ENCODE results near the gene RGS11. TPM values are rescaled to one million over a fixed set of nuclear protein-coding genes. Genes with fewer than 3 reads are reported as not detected.
A peak's percentile ranks its signal among the peaks of the same experiment; 100 is the strongest.

The RGS11 gene
- 0.92 TPM for polyA plus RNA-seq (2013, experiment 1 of 2)
- polyA plus RNA-seq (2013, experiment 2 of 2) = 1.5 TPM

GRCh38 chr16:275786-276232 lies at the start of gene RGS11:
Gene RGS11, minus strand, starts transcription at chr16:275944. Its CDS starts 33 bp downstream, at chr16:275911.
- Histone ChIP-seq H3K4me3 (ENCODE audit: extremely low read depth, insufficient read depth, low read length, poor library complexity, severe bottlenecking) (peak within 1 kb of the TSS; percentile 27), H3K27ac (ENCODE audit: low read depth, low read length, severe bottlenecking) (no peak within 1 kb of the TSS), H3K4me1 (ENCODE audit: control insufficient read depth, insufficient read depth, low read length, poor library complexity, severe bottlenecking) (peaks cover 3% of the 10 kb centered on the region), H3K36me3 (ENCODE audit: control insufficient read depth, insufficient read depth, low read length) (no peaks in the 10 kb centered on the region), H3K9me3 (ENCODE audit: control insufficient read depth, low read length) (no peaks in the 10 kb centered on the region)
- WGBS, 2 experiments (ENCODE audit: insufficient coverage in 2 of 2) = 2 to 4% methylated on average over 36 to 53 of the region's 56 CpGs

GRCh38 chr16:324451-325334 lies 48.9 kb upstream of the RGS11 start:
- no peak overlapping the region for H3K27ac ChIP-seq (ENCODE audit: low read depth, low read length, severe bottlenecking)
- no peak overlapping the region for H3K4me3 ChIP-seq (ENCODE audit: extremely low read depth, insufficient read depth, low read length, poor library complexity, severe bottlenecking)
- peaks cover 4% of the 10 kb centered on the region for H3K36me3 ChIP-seq (ENCODE audit: control insufficient read depth, insufficient read depth, low read length)
- H3K4me1 ChIP-seq (ENCODE audit: control insufficient read depth, insufficient read depth, low read length, poor library complexity, severe bottlenecking) = no peaks in the 10 kb centered on the region
- H3K9me3 ChIP-seq (ENCODE audit: control insufficient read depth, low read length) = no peaks in the 10 kb centered on the region
- WGBS, 2 experiments (ENCODE audit: insufficient coverage in 2 of 2) = 88 to 91% methylated on average over 52 to 53 of the region's 55 CpGs

GRCh38 chr16:324201-324450 lies 48.4 kb upstream of the RGS11 start:
- Histone ChIP-seq H3K27ac (ENCODE audit: low read depth, low read length, severe bottlenecking) (no peak overlapping the region), H3K4me1 (ENCODE audit: control insufficient read depth, insufficient read depth, low read length, poor library complexity, severe bottlenecking) (no peaks in the 10 kb centered on the region), H3K36me3 (ENCODE audit: control insufficient read depth, insufficient read depth, low read length) (peaks cover 9% of the 10 kb centered on the region), H3K9me3 (ENCODE audit: control insufficient read depth, low read length) (no peaks in the 10 kb centered on the region), H3K4me3 (ENCODE audit: extremely low read depth, insufficient read depth, low read length, poor library complexity, severe bottlenecking) (no peak overlapping the region)
- WGBS, 2 experiments (ENCODE audit: insufficient coverage in 2 of 2) = 90 to 92% methylated on average over 15 to 17 of the region's 17 CpGs

GRCh38 chr16:322476-323143 lies 46.9 kb upstream of the RGS11 start:
- Histone ChIP-seq H3K36me3 (ENCODE audit: control insufficient read depth, insufficient read depth, low read length) (peaks cover 24% of the 10 kb centered on the region), H3K4me1 (ENCODE audit: control insufficient read depth, insufficient read depth, low read length, poor library complexity, severe bottlenecking) (no peaks in the 10 kb centered on the region), H3K9me3 (ENCODE audit: control insufficient read depth, low read length) (no peaks in the 10 kb centered on the region), H3K4me3 (ENCODE audit: extremely low read depth, insufficient read depth, low read length, poor library complexity, severe bottlenecking) (no peak overlapping the region), H3K27ac (ENCODE audit: low read depth, low read length, severe bottlenecking) (no peak overlapping the region)
- 93 to 95% methylated on average over 9 to 13 of the region's 13 CpGs for WGBS, 2 experiments (ENCODE audit: insufficient coverage in 2 of 2)

GRCh38 chr16:321532-321931 lies 45.8 kb upstream of the RGS11 start:
- no peaks in the 10 kb centered on the region for H3K9me3 ChIP-seq (ENCODE audit: control insufficient read depth, low read length)
- no peak overlapping the region for H3K4me3 ChIP-seq (ENCODE audit: extremely low read depth, insufficient read depth, low read length, poor library complexity, severe bottlenecking)
- no peaks in the 10 kb centered on the region for H3K4me1 ChIP-seq (ENCODE audit: control insufficient read depth, insufficient read depth, low read length, poor library complexity, severe bottlenecking)
- no peak overlapping the region for H3K27ac ChIP-seq (ENCODE audit: low read depth, low read length, severe bottlenecking)
- 72 to 83% methylated on average over 3 to 6 of the region's 9 CpGs for WGBS, 2 experiments (ENCODE audit: insufficient coverage in 2 of 2)
- H3K36me3 ChIP-seq (ENCODE audit: control insufficient read depth, insufficient read depth, low read length) = peaks cover 25% of the 10 kb centered on the region

GRCh38 chr16:320206-320605 lies 44.5 kb upstream of the RGS11 start:
- H3K36me3 ChIP-seq (ENCODE audit: control insufficient read depth, insufficient read depth, low read length) = peaks cover 25% of the 10 kb centered on the region
- no peak overlapping the region for H3K27ac ChIP-seq (ENCODE audit: low read depth, low read length, severe bottlenecking)
- H3K4me3 ChIP-seq (ENCODE audit: extremely low read depth, insufficient read depth, low read length, poor library complexity, severe bottlenecking) = no peak overlapping the region
- H3K4me1 ChIP-seq (ENCODE audit: control insufficient read depth, insufficient read depth, low read length, poor library complexity, severe bottlenecking) = no peaks in the 10 kb centered on the region
- no peaks in the 10 kb centered on the region for H3K9me3 ChIP-seq (ENCODE audit: control insufficient read depth, low read length)
- WGBS, 2 experiments (ENCODE audit: insufficient coverage in 2 of 2) = 100% methylated on average over 2 to 3 of the region's 5 CpGs

GRCh38 chr16:318628-319027 lies 42.9 kb upstream of the RGS11 start:
- no peaks in the 10 kb centered on the region for H3K4me1 ChIP-seq (ENCODE audit: control insufficient read depth, insufficient read depth, low read length, poor library complexity, severe bottlenecking)
- peaks cover 38% of the 10 kb centered on the region for H3K36me3 ChIP-seq (ENCODE audit: control insufficient read depth, insufficient read depth, low read length)
- 84 to 89% methylated on average over 13 to 22 of the region's 22 CpGs for WGBS, 2 experiments (ENCODE audit: insufficient coverage in 2 of 2)
- H3K4me3 ChIP-seq (ENCODE audit: extremely low read depth, insufficient read depth, low read length, poor library complexity, severe bottlenecking) = no peak overlapping the region
- H3K9me3 ChIP-seq (ENCODE audit: control insufficient read depth, low read length) = no peaks in the 10 kb centered on the region
- H3K27ac ChIP-seq (ENCODE audit: low read depth, low read length, severe bottlenecking) = no peak overlapping the region

GRCh38 chr16:317583-317982 lies 41.8 kb upstream of the RGS11 start:
- no peak overlapping the region for H3K4me3 ChIP-seq (ENCODE audit: extremely low read depth, insufficient read depth, low read length, poor library complexity, severe bottlenecking)
- 93 to 96% methylated on average over 5 of the region's 5 CpGs for whole genome bisulfite sequencing, 2 experiments (ENCODE audit: insufficient coverage in 2 of 2)
- no peaks in the 10 kb centered on the region for H3K9me3 ChIP-seq (ENCODE audit: control insufficient read depth, low read length)
- peaks cover 48% of the 10 kb centered on the region for H3K36me3 ChIP-seq (ENCODE audit: control insufficient read depth, insufficient read depth, low read length)
- no peak overlapping the region for H3K27ac ChIP-seq (ENCODE audit: low read depth, low read length, severe bottlenecking)
- no peaks in the 10 kb centered on the region for H3K4me1 ChIP-seq (ENCODE audit: control insufficient read depth, insufficient read depth, low read length, poor library complexity, severe bottlenecking)

GRCh38 chr16:316741-317464 lies 41.2 kb upstream of the RGS11 start:
- H3K36me3 ChIP-seq (ENCODE audit: control insufficient read depth, insufficient read depth, low read length) = peaks cover 55% of the 10 kb centered on the region
- H3K27ac ChIP-seq (ENCODE audit: low read depth, low read length, severe bottlenecking) = no peak overlapping the region
- 94 to 95% methylated on average over 16 to 17 of the region's 19 CpGs for WGBS, 2 experiments (ENCODE audit: insufficient coverage in 2 of 2)
- no peak overlapping the region for H3K4me3 ChIP-seq (ENCODE audit: extremely low read depth, insufficient read depth, low read length, poor library complexity, severe bottlenecking)
- no peaks in the 10 kb centered on the region for H3K9me3 ChIP-seq (ENCODE audit: control insufficient read depth, low read length)
- H3K4me1 ChIP-seq (ENCODE audit: control insufficient read depth, insufficient read depth, low read length, poor library complexity, severe bottlenecking) = no peaks in the 10 kb centered on the region

- Histone ChIP-seq H3K27ac (ENCODE audit: low read depth, low read length, severe bottlenecking) (no peak overlapping the region), H3K4me1 (ENCODE audit: control insufficient read depth, insufficient read depth, low read length, poor library complexity, severe bottlenecking) (no peaks in the 10 kb centered on the region), H3K36me3 (ENCODE audit: control insufficient read depth, insufficient read depth, low read length) (peaks cover 59% of the 10 kb centered on the region), H3K4me3 (ENCODE audit: extremely low read depth, insufficient read depth, low read length, poor library complexity, severe bottlenecking) (no peak overlapping the region), H3K9me3 (ENCODE audit: control insufficient read depth, low read length) (no peaks in the 10 kb centered on the region)
- WGBS, 2 experiments (ENCODE audit: insufficient coverage in 2 of 2) = 97 to 98% methylated on average over 13 to 14 of the region's 14 CpGs
These were observed 39.1 kb upstream of the RGS11 start for GRCh38 chr16:314795-315299.

Measured in mesodermal cell (in vitro differentiated cells).